ENCODE results near the gene HS3ST3B1.

The HS3ST3B1 gene

GRCh38 chr17:14398766-14399165 lies 97.9 kb downstream of the HS3ST3B1 start:
- no peak for DNase-seq (ENCODE audit: insufficient read length, low spot score)
- FAIRE-seq, result no peak

Measured in HTR-8/SVneo (cell line).